Measurements from ENCODE around the gene PPP2R2C. TPM values are rescaled to one million over a fixed set of nuclear protein-coding genes. Genes with fewer than 3 reads are reported as not detected.

The PPP2R2C gene
- total RNA-seq, 1 experiment from 2014 or later = 8.1 TPM

DNA sequence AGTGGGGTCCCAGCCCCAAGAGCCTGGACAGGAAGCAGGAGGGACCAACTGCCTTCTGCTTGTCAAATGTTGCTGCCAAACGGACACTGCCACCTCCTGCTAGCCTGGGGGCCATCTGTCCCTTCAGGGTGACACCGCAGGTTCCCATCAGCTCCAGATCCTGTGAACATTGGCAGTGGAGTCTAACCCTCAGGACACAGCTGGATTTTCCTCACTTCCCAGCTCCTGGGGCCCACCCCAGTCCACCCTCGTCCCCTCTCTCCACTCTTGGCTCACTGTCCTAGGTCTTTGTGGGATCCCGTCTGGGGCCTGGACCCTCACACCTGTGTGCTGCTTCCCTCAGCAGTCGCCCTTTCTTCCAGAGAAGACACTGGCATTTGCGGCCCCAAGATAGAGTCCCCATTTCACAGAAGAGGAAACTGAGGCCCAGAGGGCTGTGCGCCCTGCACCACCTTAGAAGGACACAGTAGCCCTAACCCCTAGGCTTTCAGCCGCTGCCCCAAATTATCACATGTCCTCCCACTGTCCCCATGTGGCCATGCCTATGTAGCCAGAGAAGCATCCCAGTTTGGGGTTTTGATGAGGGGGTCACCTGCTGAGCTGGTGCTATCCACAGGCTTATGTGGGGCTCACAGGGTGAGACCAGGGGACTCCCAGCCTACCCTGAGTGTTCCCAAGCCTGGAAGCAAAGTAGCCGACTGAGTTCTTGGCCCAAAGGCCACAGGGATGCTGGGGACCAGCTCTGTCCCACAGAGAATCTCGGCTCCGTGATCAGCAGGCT is 20.1 kb downstream of the PPP2R2C start:
- no peaks in the 10 kb centered on the region for H3K36me3 Mint-ChIP-seq (ENCODE audit: insufficient read depth in 1 of 3, low read depth in 3 of 3)
- Histone ChIP-seq H3K4me2 (ENCODE audit: insufficient read depth, insufficient read length, low read length) (no peak overlapping the region), H3K4me1 (ENCODE audit: insufficient read depth, low read length) (no peaks in the 10 kb centered on the region), H3K27me3 (ENCODE audit: insufficient read depth, low read length) (no peaks in the 10 kb centered on the region), H3K18ac (ENCODE audit: insufficient read length, low read depth, low read length) (no peak overlapping the region), H3K4ac (ENCODE audit: low read depth, low read length) (no peak overlapping the region), H2BK15ac (ENCODE audit: low read depth, low read length) (no peak overlapping the region), H2BK20ac (ENCODE audit: low read depth, low read length, poor library complexity, severe bottlenecking) (no peak overlapping the region), H3K79me2 (ENCODE audit: insufficient read depth, low read length) (no peaks in the 10 kb centered on the region), H3K23me2 (ENCODE audit: insufficient read length, low read depth, low read length, poor library complexity, severe bottlenecking) (no peaks in the 10 kb centered on the region), H2BK12ac (ENCODE audit: insufficient read length, low read depth, low read length) (no peak overlapping the region), H3K9me3 (ENCODE audit: control insufficient read depth, low read depth, low read length) (no peaks in the 10 kb centered on the region), H3K79me1 (ENCODE audit: insufficient read depth, low read depth, low read length, poor library complexity, severe bottlenecking) (no peaks in the 10 kb centered on the region), H4K91ac (ENCODE audit: insufficient read length, low read depth, low read length) (no peak overlapping the region), H4K5ac (ENCODE audit: insufficient read length, low read depth, low read length) (no peak overlapping the region), H3T11ph (ENCODE audit: low read length) (no peak overlapping the region), H2AFZ (ENCODE audit: low read length) (no peak overlapping the region), H2BK120ac (ENCODE audit: low read depth, low read length, poor library complexity, severe bottlenecking) (no peak overlapping the region), H3K27ac (ENCODE audit: insufficient read length, low read depth, low read length) (no peak overlapping the region), H3K56ac (ENCODE audit: insufficient read length, low read depth, low read length) (no peak overlapping the region), H3K9ac (ENCODE audit: extremely low read depth, insufficient read length, low read length) (no peak overlapping the region), H2AK5ac (ENCODE audit: insufficient read length, low read length) (no peak overlapping the region), H3K14ac (ENCODE audit: insufficient read depth, low read length) (no peak overlapping the region), H4K8ac (replicated peaks; ENCODE audit: insufficient read length, low read depth, low read length) (no peak overlapping the region), H2BK5ac (ENCODE audit: insufficient read length, low read length) (no peak overlapping the region), H4K20me1 (ENCODE audit: control insufficient read depth, insufficient read depth, insufficient read length) (no peaks in the 10 kb centered on the region), H3K23ac (ENCODE audit: insufficient read length, low read depth, low read length) (no peak overlapping the region)
- no peak overlapping the region for H3K27ac Mint-ChIP-seq
- TF ChIP-seq, protein P1, sequence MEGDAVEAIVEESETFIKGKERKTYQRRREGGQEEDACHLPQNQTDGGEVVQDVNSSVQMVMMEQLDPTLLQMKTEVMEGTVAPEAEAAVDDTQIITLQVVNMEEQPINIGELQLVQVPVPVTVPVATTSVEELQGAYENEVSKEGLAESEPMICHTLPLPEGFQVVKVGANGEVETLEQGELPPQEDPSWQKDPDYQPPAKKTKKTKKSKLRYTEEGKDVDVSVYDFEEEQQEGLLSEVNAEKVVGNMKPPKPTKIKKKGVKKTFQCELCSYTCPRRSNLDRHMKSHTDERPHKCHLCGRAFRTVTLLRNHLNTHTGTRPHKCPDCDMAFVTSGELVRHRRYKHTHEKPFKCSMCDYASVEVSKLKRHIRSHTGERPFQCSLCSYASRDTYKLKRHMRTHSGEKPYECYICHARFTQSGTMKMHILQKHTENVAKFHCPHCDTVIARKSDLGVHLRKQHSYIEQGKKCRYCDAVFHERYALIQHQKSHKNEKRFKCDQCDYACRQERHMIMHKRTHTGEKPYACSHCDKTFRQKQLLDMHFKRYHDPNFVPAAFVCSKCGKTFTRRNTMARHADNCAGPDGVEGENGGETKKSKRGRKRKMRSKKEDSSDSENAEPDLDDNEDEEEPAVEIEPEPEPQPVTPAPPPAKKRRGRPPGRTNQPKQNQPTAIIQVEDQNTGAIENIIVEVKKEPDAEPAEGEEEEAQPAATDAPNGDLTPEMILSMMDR (conservative IDR thresholded peaks at IDR 0.05) = no peak
- no CpG with 5 or more reads among the region's 11 CpGs for WGBS (ENCODE audit: extremely low coverage, insufficient read length, low lambda C conversion rate)
- no peaks in the 10 kb centered on the region; the same call in 1 of the 2 replicates for H3K27me3 Mint-ChIP-seq (ENCODE audit: low read depth)
- H3K4me3 Mint-ChIP-seq = no peak overlapping the region
- DNase-seq = no peak
- peaks cover 5% of the 10 kb centered on the region in 2 experiments; a peak in 3 of 4 replicates for H3K4me1 Mint-ChIP-seq
- H3K9me3 Mint-ChIP-seq = no peaks in the 10 kb centered on the region

Measured in H9 (cell line).